Ramos (cell line): ENCODE results near the gene AP3B1.
"Not testable (repeated sequence)": the region's sequence is repeated elsewhere in the genome, so short reads cannot be mapped to it uniquely, and the experiment has no call there.

Experiments
- in situ Hi-C: fragments of 300-500 bp; cut with MboI; formaldehyde crosslinking; loops from one replicate; pipeline ENCODE4 v1.14.3; 2022; ENCODE audit warnings: low sequenced_read_pairs; ENCODE audit not compliant: unreplicated experiment

The AP3B1 gene

GRCh38 chr5:78251663-78252284 is 42.7 kb downstream of the AP3B1 start:
- in situ Hi-C loops: no loop called here

DNA sequence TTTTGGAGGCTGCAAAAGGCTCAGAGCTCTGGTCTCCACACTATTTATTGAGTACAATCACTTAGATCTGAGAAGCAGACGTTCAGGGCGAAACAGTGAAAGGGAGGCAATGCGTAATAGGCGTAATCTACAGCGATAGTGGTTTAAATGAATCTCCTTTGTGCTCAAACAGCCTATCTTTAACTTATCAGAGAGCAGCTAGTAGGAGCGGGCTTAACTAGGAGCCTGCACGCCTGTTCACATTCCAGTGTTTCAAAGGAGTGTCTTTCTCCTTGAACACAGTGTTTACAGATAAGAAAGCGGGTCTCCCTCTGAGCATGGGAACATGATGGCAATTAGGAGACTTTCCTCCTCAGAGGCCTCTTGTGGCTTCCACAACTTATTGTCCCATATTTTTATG is 49.4 kb downstream of the AP3B1 start:
- in situ Hi-C loops: no loop called here

- in situ Hi-C loops: no loop called here
Measured at GRCh38 chr5:78243639-78244038, 50.9 kb downstream of the AP3B1 start.

GRCh38 chr5:78243091-78243490 is 51.4 kb downstream of the AP3B1 start:
- in situ Hi-C loops: no loop called here

- in situ Hi-C loops: no loop called here
Measured at GRCh38 chr5:78242001-78242400, 52.5 kb downstream of the AP3B1 start.

DNA sequence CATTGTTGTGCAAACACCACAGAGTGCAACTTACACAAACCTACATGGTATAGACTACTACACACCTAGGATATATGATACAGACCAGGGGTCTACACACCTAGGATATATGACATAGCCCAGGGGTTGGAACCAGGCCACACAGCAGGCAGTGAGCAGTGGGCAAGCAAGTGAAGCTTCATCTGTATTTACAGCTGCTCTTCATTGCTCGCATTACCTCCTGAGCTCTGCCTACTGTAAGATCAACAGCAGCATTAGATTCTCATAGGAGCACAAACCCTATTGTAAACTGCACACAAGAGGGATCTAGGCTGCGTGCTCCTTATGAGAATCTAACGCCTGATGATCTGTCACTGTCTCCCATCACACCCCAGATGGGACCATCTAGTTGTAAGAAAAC is 56.6 kb downstream of the AP3B1 start:
- in situ Hi-C loops: no loop called here

DNA sequence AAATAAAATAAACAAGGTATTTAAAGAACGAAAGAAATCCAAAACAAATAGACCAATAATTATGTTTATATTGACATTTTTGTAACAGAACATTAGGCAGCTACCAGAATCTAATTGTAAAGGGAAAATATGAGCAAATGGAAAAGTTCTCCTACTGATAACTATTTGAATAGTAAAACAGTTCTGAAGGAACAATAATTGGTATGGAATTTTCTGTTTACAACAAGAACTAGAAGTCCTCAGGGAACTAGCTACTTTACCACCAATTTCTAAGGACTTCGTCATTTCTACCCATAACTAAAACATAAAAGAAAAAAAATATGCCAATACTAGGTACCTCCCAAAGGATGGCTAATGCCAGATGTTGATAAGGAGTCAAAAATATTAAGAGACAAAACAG is 58.5 kb downstream of the AP3B1 start:
- in situ Hi-C loops: no loop called here

DNA sequence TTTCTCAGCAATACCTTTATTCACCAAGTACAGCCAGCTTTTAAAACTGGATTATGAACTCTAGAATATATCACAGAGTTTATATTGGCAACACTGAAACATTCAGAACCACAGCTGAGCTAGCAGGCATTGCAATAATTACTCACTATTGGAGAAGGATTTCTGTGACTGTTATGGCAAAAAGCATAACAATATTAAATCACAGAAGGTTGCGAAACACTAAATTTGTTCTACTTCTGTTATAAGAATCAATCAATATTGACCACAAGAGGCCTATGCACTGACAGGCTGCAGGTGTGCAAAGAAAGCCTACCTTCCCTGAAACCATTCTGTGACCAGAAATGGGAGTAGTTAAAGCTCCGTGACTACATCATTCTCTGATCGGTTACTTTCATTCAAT is 59.2 kb downstream of the AP3B1 start:
- in situ Hi-C loops: no loop called here

GRCh38 chr5:78234804-78235203 is 59.7 kb downstream of the AP3B1 start:
- in situ Hi-C loops: no loop called here

DNA sequence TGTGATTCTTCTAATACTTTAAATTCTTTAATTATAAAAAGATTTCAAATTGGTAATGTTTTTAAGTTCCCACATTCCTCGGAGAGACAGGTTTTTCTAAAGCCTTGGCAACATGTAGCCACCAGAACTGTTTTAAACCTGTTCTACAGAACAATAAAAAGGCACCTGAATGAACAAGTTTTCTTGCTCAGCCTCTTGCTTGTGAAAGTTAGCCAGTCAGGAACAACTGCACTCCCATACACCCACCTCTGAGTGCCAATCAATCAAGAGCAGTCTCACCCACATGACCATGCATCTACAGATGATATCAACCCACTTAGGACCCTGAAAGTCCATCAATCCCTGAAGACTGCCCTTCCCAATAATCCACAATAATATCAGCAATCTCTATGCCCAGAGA is 62.3 kb downstream of the AP3B1 start:
- in situ Hi-C loops: no loop called here

DNA sequence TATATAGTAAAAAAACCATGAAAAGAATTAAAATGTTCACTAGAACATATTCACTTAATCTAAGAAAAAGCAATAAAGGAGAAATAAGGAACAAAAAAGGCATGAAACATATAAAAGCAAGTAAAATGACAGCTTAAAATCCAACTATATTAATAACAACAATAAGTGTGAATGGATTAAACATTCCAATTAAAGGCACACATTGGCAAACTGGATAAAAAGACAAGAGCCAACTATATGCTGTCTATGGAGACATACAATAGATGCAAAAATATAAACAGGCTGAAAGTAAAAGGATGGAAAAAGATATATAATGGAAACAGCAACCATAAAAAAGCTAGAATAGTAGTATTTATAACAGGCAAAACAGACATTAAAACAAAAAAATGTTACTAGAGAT is 70.1 kb downstream of the AP3B1 start:
- in situ Hi-C loops: no loop called here

DNA sequence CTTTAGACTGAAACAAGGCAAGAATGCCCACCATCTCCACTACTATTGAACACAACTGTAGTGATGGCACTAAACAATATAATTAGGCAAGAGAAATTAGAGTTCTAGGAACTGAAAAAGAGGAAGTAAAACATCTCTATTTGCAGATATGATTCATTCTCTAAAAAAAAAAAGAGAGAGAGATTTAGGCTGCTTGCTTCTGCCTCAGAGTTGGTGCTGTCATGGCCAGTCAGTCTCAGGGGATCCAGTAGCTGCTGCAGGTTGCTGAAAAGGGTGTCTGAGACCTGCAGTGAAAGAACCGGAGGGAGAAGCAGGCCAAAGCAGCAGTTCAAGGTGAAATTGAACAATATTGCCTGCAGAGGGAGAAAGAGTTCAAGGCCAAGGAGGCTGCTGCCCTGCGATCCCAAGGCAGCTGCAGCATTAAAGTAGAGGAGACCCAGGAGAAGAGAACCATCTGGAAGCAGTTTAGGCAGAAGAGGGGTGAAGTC is 72.5 kb downstream of the AP3B1 start:
- in situ Hi-C loops: no loop called here

DNA sequence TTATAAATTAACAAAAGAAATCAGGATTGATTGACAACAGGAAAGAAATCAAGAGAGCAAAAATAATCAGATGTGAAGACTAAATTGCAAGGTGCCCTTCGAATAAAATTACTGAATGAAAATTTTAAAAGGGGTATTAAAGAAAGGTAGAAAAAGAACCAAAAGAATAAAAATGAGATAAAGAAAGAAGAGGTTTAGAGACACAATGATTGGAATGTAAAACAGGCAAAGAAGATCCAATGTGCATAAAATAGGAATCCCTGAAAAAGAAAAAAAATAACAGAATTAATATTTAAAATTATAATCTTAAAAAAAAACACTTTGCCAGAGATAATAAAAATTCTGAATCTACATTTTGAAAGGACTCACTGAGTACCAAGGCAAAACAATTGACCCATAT is 73.0 kb downstream of the AP3B1 start:
- in situ Hi-C loops: no loop called here

DNA sequence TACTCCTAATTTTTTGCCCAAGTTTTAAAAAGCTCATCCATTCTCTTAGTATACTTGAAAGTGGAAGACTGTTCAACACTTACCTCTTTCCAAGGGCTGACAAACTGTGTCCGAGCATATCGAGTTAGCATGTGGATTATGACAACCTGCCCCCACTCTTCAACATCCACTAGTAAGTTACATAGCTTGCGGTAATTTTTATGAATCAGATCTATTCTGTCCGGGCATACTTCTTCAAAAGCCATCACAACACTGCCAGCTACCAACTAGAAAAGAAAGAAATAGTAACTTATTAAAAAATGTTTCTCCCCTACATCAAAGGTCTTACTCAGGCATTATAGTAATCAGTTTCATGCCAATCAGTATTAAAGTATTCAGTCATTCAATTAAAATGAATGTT is 78.5 kb downstream of the AP3B1 start:
- in situ Hi-C loops: no loop called here

- in situ Hi-C loops: no loop called here
Measured at GRCh38 chr5:78215565-78215964, 78.9 kb downstream of the AP3B1 start.

DNA sequence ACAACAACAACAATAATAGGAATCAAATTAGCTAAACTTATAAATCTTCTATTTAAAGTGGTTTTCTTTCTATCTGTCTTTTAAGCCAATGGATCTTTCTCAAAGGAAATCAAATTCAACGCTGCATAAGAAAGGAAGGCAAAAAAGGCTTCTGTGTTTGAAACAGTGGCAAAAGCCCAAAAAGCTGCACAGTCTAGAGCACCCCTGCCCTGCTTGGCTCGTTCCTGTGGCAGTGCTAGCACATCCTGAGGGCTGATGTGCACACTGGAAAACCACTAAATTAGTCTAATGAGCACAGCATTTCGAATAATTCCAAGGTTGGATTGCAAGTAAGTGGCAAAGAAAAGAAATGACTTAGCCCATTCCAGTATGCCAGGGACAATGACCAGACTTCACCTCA is 80.7 kb downstream of the AP3B1 start:
- in situ Hi-C loops: no loop called here

- in situ Hi-C loops: no loop called here
Measured at GRCh38 chr5:78211052-78211451, 83.4 kb downstream of the AP3B1 start.

- in situ Hi-C loops: no loop called here
Measured at GRCh38 chr5:78204241-78204640, 90.3 kb downstream of the AP3B1 start.

DNA sequence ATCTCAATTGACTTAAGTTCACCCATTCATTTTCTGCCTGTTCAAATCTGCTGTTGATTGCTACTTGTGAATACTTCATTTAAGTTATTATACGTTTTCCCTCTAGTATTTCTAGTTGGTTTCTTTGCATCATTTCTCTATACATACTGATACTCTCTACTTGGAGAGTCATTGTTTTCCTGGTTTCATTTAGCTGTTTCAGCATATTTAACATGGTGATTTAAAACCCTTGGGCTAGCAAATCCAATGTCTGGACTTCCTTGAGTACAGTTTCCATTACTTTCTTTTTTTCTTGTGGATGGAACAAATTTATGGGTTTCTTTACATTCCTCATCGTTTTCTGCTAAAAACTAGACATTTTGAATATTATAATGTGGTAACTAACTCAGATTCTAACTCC is 90.7 kb downstream of the AP3B1 start:
- in situ Hi-C loops: no loop called here

GRCh38 chr5:78190402-78190801 is 104.1 kb downstream of the AP3B1 start:
- in situ Hi-C loops: no loop called here

- in situ Hi-C loops: not testable (repeated sequence)
Measured at GRCh38 chr5:78188681-78189080, 105.8 kb downstream of the AP3B1 start.

GRCh38 chr5:78187172-78187571 is 107.3 kb downstream of the AP3B1 start:
- in situ Hi-C loops: no loop called here

GRCh38 chr5:78182838-78183237 is 111.7 kb downstream of the AP3B1 start:
- in situ Hi-C loops: no loop called here
